ENCODE measurements around the gene GALNT8.

The GALNT8 gene

GRCh38 chr12:4763549-4763948, 43.3 kb downstream of the GALNT8 start:
- TF ChIP-seq CTCF (IDR thresholded peaks at IDR 0.05; ENCODE audit: low read depth, low read length): no peak
- in situ Hi-C loops (cut with HindIII; ENCODE audit: low sequenced_read_pairs): no loop called here
- DNase-seq (ENCODE audit: low read depth, low spot score): no peak
- no peak overlapping the region for H3K4me3 ChIP-seq (ENCODE audit: low read depth, low read length)

GRCh38 chr12:4766445-4766844, 46.2 kb downstream of the GALNT8 start:
- TF ChIP-seq CTCF (IDR thresholded peaks at IDR 0.05; ENCODE audit: low read depth, low read length): no peak
- in situ Hi-C loops (cut with HindIII; ENCODE audit: low sequenced_read_pairs): no loop called here
- no peak overlapping the region for H3K4me3 ChIP-seq (ENCODE audit: low read depth, low read length)
- DNase-seq (ENCODE audit: low read depth, low spot score): no peak

- H3K4me3 ChIP-seq (ENCODE audit: low read depth, low read length): no peak overlapping the region
- no peak for TF ChIP-seq CTCF (IDR thresholded peaks at IDR 0.05; ENCODE audit: low read depth, low read length)
- DNase-seq (ENCODE audit: low read depth, low spot score): no peak
- in situ Hi-C loops (cut with HindIII; ENCODE audit: low sequenced_read_pairs): no loop called here
These were observed 47.0 kb downstream of the GALNT8 start for GRCh38 chr12:4767186-4767585.

GRCh38 chr12:4768341-4768740, 48.1 kb downstream of the GALNT8 start:
- in situ Hi-C loops (cut with HindIII; ENCODE audit: low sequenced_read_pairs): no loop called here

GRCh38 chr12:4769073-4769472, 48.9 kb downstream of the GALNT8 start:
- no peak for TF ChIP-seq CTCF (IDR thresholded peaks at IDR 0.05; ENCODE audit: low read depth, low read length)

More at GRCh38 chr12:4768341-4768740, 48.1 kb downstream of the GALNT8 start:
- H3K4me3 ChIP-seq (ENCODE audit: low read depth, low read length): no peak overlapping the region
- DNase-seq (ENCODE audit: low read depth, low spot score): no peak
- no peak for TF ChIP-seq CTCF (IDR thresholded peaks at IDR 0.05; ENCODE audit: low read depth, low read length)

GRCh38 chr12:4771172-4771959, 51.2 kb downstream of the GALNT8 start:
- TF ChIP-seq CTCF (IDR thresholded peaks at IDR 0.05; ENCODE audit: low read depth, low read length): no peak
- in situ Hi-C loops (cut with HindIII; ENCODE audit: low sequenced_read_pairs): no loop called here
- no peak for DNase-seq (ENCODE audit: low read depth, low spot score)
- H3K4me3 ChIP-seq (ENCODE audit: low read depth, low read length): no peak overlapping the region

More at GRCh38 chr12:4769073-4769472, 48.9 kb downstream of the GALNT8 start:
- no peak for DNase-seq (ENCODE audit: low read depth, low spot score)
- no peak overlapping the region for H3K4me3 ChIP-seq (ENCODE audit: low read depth, low read length)
- in situ Hi-C loops (cut with HindIII; ENCODE audit: low sequenced_read_pairs): no loop called here

All from astrocyte of the spinal cord (primary cell).